Measurements from ENCODE around the gene PTK7.

GRCh38 chr6:43050981-43051380 is 25.1 kb upstream of the PTK7 start:
- TF ChIP-seq CTCF (IDR thresholded peaks at IDR 0.05) (no peak), POLR2A (IDR thresholded peaks at IDR 0.05) (no peak), EP300 (IDR thresholded peaks at IDR 0.05) (no peak), POLR2AphosphoS5 (IDR thresholded peaks at IDR 0.05) (no peak)
